ENCODE measurements around the gene DICER1. TPM values are rescaled to one million over a fixed set of nuclear protein-coding genes. Genes with fewer than 3 reads are reported as not detected.
A peak's percentile ranks its signal among the peaks of the same experiment; 100 is the strongest.

Gene DICER1
- polyA plus RNA-seq, 3 donors: 26.5 to 38.4 (median 34.7) TPM

DNA sequence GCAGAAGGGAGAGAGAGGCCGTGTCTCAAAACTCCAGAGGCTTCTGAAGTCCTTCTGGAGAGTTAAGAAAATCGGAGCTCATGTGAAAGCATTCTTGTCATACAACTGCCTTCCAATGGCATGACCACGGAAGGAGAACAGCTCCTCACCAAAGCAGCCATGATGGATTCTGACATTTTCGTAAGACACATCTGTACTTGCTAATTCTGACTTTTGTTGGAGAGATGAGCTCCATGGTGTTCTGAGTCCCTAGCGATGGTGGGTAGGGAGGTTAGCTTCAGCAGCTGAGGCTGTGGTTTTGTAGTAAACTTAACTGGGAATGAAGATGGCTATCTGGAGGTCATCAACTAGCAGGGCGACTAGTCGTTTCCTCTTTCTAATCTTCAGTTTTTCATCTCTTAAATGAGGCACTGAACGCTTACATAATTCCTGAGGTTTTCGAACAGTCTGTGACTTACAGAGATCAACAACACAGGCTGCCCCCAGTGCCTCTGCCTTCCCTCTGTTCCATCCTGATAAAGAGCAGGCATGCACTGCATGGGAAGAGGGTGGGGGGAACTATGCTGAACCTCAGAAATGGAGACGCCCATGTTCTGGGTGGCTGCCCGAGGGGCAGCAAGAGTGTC lies 28.6 kb upstream of the DICER1 start:
- H3K27me3 Mint-ChIP-seq (ENCODE audit: low read depth in 3 of 3): peaks cover 0 to 2% (median 1%) of the 10 kb centered on the region in 3 donors
- H3K4me3 Mint-ChIP-seq: peak overlapping the region; percentile 84 to 99
- peak overlapping the region; percentile 82 for H3K9ac ChIP-seq (ENCODE audit: insufficient read depth, low read length, poor library complexity, severe bottlenecking)
- peaks cover 0 to 2% of the 10 kb centered on the region in 2 donors for H3K36me3 ChIP-seq (replicated peaks in 1 of 2; ENCODE audit: control insufficient read depth in 1 of 2, insufficient read depth in 2 of 2, low read length in 2 of 2)
- H3K4me1 Mint-ChIP-seq: peaks cover 77% of the 10 kb centered on the region
- H3K9me3 Mint-ChIP-seq: peaks cover 0 to 10% (median 7%) of the 10 kb centered on the region in 7 donors
- H3K79me2 ChIP-seq (ENCODE audit: insufficient read depth, low read length): peaks cover 15% of the 10 kb centered on the region
- H3K4me3 ChIP-seq (replicated peaks in 1 of 3; ENCODE audit: low read depth in 2 of 3, low read length in 3 of 3): peak overlapping the region; percentile 53 to 83 (median 72)
- H3K27me3 ChIP-seq (ENCODE audit: control insufficient read depth in 2 of 2, insufficient read depth in 2 of 2, low read length in 2 of 2): no peaks in the 10 kb centered on the region
- H3K36me3 Mint-ChIP-seq: peaks cover 29 to 32% of the 10 kb centered on the region in 2 donors
- H4K20me1 ChIP-seq (ENCODE audit: insufficient read depth, low read length): no peaks in the 10 kb centered on the region
- H3K4me2 ChIP-seq (replicated peaks; ENCODE audit: extremely low read depth, low read length, poor library complexity, severe bottlenecking): peak overlapping the region; percentile 79
- peak; percentile 63 to 75 (median 64) for DNase-seq
- intact Hi-C loops (cut with micrococcal nuclease): loop anchor here (5.0 to 10.0 kb wide), 2 partner anchors 49 to 139 kb away; no protein-coding TSS in a partner anchor
- H3K4me1 ChIP-seq (ENCODE audit: control insufficient read depth in 1 of 2, insufficient read depth in 2 of 2, low read length in 2 of 2): peaks cover 63 to 80% of the 10 kb centered on the region in 2 donors
- peak overlapping the region; percentile 97 to 100 (median 99) for H3K27ac Mint-ChIP-seq
- TF ChIP-seq, protein P1, sequence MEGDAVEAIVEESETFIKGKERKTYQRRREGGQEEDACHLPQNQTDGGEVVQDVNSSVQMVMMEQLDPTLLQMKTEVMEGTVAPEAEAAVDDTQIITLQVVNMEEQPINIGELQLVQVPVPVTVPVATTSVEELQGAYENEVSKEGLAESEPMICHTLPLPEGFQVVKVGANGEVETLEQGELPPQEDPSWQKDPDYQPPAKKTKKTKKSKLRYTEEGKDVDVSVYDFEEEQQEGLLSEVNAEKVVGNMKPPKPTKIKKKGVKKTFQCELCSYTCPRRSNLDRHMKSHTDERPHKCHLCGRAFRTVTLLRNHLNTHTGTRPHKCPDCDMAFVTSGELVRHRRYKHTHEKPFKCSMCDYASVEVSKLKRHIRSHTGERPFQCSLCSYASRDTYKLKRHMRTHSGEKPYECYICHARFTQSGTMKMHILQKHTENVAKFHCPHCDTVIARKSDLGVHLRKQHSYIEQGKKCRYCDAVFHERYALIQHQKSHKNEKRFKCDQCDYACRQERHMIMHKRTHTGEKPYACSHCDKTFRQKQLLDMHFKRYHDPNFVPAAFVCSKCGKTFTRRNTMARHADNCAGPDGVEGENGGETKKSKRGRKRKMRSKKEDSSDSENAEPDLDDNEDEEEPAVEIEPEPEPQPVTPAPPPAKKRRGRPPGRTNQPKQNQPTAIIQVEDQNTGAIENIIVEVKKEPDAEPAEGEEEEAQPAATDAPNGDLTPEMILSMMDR (IDR thresholded peaks at IDR 0.05): no peak
- WGBS (ENCODE audit: insufficient coverage): 0% methylated on average over 3 of the region's 11 CpGs
- peaks cover 0 to 5% of the 10 kb centered on the region in 2 donors for H3K9me3 ChIP-seq (replicated peaks in 1 of 2; ENCODE audit: control insufficient read depth in 1 of 2, insufficient read depth in 1 of 2, low read length in 2 of 2)
- H2AFZ ChIP-seq (ENCODE audit: insufficient read depth, low read depth, low read length, poor library complexity, severe bottlenecking): peak overlapping the region; percentile 75
- H3K27ac ChIP-seq (ENCODE audit: low read depth in 1 of 2, low read length in 2 of 2): peak overlapping the region; percentile 92 to 96

GRCh38 chr14:95185033-95185766 lies 27.9 kb upstream of the DICER1 start:
- no peaks in the 10 kb centered on the region for H3K36me3 ChIP-seq (replicated peaks in 1 of 2; ENCODE audit: control insufficient read depth in 1 of 2, insufficient read depth in 2 of 2, low read length in 2 of 2)
- intact Hi-C loops (cut with micrococcal nuclease): loop anchor here (5.0 to 10.0 kb wide), 2 partner anchors 48 to 140 kb away; no protein-coding TSS in a partner anchor
- Mint-ChIP-seq H3K9me3 (peaks cover 0 to 10% (median 7%) of the 10 kb centered on the region in 7 donors), H3K27me3 (ENCODE audit: low read depth in 3 of 3) (peaks cover 0 to 2% (median 1%) of the 10 kb centered on the region in 3 donors), H3K4me3 (peak overlapping the region; percentile 84 to 99), H3K4me1 (peaks cover 70% of the 10 kb centered on the region), H3K27ac (peak overlapping the region; percentile 97 to 100 (median 99)), H3K36me3 (peaks cover 30 to 32% of the 10 kb centered on the region in 2 donors)
- H3K4me3 ChIP-seq (replicated peaks in 1 of 3; ENCODE audit: low read depth in 2 of 3, low read length in 3 of 3): peak overlapping the region; percentile 53 to 83 (median 72)
- 29% methylated on average over 10 of the region's 12 CpGs for WGBS (ENCODE audit: insufficient coverage)
- no peaks in the 10 kb centered on the region for H3K27me3 ChIP-seq (ENCODE audit: control insufficient read depth in 2 of 2, insufficient read depth in 2 of 2, low read length in 2 of 2)
- peak overlapping the region; percentile 79 for H3K4me2 ChIP-seq (replicated peaks; ENCODE audit: extremely low read depth, low read length, poor library complexity, severe bottlenecking)
- H3K9me3 ChIP-seq (replicated peaks in 1 of 2; ENCODE audit: control insufficient read depth in 1 of 2, insufficient read depth in 1 of 2, low read length in 2 of 2): peaks cover 0 to 5% of the 10 kb centered on the region in 2 donors
- H3K79me2 ChIP-seq (ENCODE audit: insufficient read depth, low read length): peaks cover 15% of the 10 kb centered on the region
- peak overlapping the region; percentile 92 to 96 for H3K27ac ChIP-seq (ENCODE audit: low read depth in 1 of 2, low read length in 2 of 2)
- DNase-seq: peak; percentile 88 to 94 (median 91)
- peak overlapping the region; percentile 75 for H2AFZ ChIP-seq (ENCODE audit: insufficient read depth, low read depth, low read length, poor library complexity, severe bottlenecking)
- TF ChIP-seq, protein P1 (IDR thresholded peaks at IDR 0.05): no peak
- H4K20me1 ChIP-seq (ENCODE audit: insufficient read depth, low read length): no peaks in the 10 kb centered on the region
- peaks cover 63 to 74% of the 10 kb centered on the region in 2 donors for H3K4me1 ChIP-seq (ENCODE audit: control insufficient read depth in 1 of 2, insufficient read depth in 2 of 2, low read length in 2 of 2)
- peak overlapping the region; percentile 82 for H3K9ac ChIP-seq (ENCODE audit: insufficient read depth, low read length, poor library complexity, severe bottlenecking)

All from CD14-positive monocyte (primary cell).